AG09319 (cell line): ENCODE data around the gene KLHL25.

Source experiments
- DNase-seq: peaks from one replicate; pipeline ENCODE4 v3.0.0-alpha.2; 2010; ENCODE audit warnings: low read depth; ENCODE audit errors: extremely low read depth
- TF ChIP-seq, protein P1 (sequence below): IDR thresholded peaks from 2 replicates; pipeline ENCODE4 v1.5.1; 2011; ENCODE audit warnings: low read depth, mild to moderate bottlenecking, inconsistent platforms, low read length, moderate library complexity

The KLHL25 gene

DNA sequence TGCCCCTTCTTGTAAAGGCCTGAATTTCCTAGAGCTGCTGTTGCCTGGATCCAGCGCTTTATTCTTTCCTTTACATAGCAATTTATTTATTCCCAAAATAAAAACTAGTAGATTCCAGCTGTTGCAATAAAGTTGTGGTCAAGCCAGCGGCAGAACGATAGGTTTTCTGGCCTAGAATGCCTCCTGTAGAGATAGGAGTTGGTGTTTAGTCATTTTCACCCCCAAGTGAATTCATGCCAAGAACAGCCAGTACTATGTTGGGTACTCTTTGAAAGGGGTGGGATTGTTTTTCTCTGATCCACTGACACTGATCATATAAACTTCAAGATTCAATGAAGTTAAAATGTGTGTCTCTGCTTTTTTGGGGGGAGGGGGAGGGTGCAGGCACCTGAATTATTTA is 69.7 kb downstream of the KLHL25 start:
- DNase-seq: no peak
- TF ChIP-seq, protein P1, sequence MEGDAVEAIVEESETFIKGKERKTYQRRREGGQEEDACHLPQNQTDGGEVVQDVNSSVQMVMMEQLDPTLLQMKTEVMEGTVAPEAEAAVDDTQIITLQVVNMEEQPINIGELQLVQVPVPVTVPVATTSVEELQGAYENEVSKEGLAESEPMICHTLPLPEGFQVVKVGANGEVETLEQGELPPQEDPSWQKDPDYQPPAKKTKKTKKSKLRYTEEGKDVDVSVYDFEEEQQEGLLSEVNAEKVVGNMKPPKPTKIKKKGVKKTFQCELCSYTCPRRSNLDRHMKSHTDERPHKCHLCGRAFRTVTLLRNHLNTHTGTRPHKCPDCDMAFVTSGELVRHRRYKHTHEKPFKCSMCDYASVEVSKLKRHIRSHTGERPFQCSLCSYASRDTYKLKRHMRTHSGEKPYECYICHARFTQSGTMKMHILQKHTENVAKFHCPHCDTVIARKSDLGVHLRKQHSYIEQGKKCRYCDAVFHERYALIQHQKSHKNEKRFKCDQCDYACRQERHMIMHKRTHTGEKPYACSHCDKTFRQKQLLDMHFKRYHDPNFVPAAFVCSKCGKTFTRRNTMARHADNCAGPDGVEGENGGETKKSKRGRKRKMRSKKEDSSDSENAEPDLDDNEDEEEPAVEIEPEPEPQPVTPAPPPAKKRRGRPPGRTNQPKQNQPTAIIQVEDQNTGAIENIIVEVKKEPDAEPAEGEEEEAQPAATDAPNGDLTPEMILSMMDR: no peak

DNA sequence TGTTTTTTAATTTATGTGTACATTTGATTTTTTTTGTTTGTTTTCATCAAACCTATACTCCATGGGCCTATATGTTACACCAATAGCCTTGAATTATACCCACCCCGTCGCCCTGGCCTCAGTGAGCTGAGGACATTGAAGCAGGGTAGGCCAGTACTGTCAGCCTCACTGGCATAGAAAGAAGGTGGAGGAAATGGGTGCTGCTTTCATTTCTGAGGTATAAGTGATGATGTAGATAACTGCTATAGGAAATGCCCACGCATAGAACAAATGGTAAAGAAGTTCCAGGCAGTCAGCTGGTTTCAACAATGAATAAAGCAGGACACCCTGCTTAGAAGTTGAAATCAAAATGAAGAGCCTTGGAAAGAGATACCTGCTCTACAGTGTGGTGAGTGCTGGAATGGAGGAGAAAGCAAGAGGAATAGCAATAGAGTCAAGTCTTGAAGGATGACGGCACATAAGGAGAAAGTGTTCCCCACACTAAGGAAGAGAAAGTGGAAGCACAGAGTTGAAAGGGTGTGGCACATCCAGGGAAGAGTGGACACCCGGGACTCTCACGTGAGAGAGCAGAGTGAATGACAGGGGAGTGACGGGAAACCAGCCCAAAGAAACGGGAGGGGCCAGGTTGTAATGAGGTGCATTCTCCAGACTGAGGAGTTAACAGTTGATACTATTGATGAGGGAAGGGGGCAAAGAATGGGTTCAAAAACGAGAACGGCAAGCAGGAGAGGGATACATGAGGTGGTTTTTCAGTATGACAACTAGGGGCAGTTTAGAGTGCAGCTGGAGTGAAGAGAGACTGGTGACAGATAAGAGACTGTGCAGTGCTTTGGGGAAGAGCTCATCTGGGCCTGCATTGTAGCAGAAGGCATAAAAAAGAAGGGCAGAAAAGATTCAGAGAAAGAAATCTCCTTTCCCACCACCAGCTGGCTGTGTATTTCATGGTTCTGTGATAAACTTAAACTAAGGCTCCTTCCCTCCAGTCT is 70.5 kb downstream of the KLHL25 start:
- TF ChIP-seq, protein P1: no peak
- no peak for DNase-seq

DNA sequence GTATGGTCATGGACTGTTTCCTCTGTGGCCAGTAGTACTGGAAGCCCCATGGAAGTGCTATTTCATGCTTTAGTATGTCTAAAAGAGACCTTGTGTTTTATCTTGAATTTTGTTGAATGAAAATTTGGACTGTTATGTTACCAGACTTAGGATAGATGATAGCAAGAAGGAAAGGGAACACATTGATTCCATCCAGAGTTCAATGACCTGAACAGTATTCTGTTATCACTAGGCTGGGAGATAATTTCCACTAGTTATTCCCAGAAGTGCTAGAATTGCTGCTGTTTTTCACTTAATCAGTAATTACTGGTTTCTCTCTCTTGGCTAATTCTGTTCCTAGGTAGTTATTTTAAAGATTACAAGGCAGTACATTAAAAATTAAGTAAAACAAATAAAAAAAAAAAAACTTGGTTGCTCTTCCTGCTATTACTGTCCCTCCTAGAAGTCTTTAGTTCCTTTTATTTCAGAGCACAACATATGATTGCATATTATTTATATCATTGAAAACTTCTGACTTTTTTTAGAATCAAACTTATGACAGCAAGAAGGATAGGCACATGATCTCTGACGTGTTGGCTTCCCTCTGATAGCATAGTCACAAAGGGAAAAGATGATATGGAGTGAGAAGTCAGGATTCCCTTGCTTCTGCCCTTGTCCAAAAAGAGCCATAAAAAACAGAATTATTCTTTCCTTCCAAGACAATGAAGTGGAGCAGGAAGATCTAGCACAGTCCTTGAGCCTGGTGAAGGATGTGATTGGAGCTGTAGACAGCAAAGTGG is 72.2 kb downstream of the KLHL25 start:
- DNase-seq: no peak
- TF ChIP-seq, protein P1: no peak

DNA sequence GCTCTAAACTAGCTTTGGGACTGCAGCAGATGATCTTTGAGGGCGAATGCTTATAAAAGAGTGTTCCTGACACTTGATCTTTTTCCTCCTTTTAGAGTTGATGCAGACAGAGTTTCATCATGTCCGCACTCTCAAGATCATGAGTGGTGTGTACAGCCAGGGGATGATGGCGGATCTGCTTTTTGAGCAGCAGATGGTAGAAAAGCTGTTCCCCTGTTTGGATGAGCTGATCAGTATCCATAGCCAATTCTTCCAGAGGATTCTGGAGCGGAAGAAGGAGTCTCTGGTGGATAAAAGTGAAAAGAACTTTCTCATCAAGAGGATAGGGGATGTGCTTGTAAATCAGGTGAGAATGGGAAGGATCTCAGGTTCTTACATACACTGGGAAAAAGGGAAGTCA is 75.7 kb downstream of the KLHL25 start:
- no peak for DNase-seq
- TF ChIP-seq, protein P1: no peak

DNA sequence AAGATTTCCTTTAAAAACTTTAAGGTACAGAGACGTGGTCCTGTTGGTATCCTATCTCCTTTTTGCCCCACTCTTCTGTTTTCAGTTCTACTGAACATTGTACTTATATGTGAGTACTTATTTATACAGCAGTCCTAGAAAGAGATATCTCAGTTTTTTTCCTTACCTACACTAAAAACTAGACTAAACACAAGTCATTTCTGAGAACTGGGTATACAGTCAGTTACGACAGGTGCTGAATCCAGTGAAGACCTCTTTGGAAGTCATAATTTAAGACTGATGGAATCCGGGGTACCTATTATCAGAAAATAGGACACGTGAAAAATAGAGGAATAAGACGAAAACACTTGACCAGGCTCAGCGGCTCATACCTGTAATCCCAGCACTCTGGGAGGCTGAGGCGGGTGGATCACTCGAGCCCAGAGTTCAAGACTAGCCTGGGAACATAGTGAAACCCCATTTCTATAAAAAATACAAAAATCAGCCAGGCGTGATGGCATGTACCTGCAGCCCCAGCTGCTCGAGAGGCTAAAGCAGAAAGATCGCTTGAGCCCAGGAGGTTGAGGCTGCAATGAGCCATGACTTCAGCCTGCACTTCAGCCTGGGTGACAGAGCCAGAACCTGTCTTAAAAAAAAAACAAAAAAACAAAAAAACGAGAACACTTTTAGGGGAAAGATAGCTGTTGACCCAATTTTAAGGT is 76.3 kb downstream of the KLHL25 start:
- DNase-seq: no peak
- TF ChIP-seq, protein P1: no peak

DNA sequence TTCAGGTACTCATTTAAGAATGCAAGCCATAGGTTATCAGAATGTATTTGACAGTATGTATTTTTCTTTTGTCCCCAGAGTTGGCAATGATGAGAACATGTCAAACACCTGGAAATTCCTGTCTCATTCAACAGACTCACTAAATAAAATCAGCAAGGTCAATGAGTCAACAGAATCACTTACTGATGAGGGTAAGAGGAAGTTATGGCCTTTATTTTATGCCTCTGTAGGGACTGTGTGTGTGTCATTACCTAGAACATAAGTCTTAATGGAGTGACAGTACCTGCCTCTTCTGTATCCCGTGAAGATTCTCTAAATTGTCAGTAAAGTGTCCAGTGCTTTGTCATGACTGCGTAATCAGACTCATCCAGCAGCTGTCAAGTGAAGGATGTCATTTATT is 77.5 kb downstream of the KLHL25 start:
- TF ChIP-seq, protein P1: no peak
- no peak for DNase-seq

DNA sequence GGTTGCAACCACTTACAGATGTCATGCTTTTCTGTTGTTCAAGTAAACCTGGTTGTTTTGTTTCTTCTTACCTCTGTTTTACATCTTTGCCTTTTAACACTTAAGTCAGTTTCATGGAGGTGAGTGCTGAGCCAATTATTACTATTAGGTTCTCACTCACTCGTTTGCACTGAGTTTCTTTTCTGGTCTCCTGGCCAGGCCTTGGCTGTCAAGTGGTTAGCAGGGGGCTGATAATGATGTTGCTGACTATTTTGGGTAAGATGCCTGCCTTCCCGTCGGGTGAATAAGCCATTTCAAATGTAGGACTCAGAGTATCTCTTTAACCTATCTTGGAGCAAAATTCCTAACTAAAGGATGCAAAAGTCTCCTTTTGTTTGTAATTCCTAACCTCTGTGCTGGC is 78.5 kb downstream of the KLHL25 start:
- no peak for DNase-seq
- TF ChIP-seq, protein P1: no peak
